CD4-positive, alpha-beta T cell treated with Interleukin-10 for 1 hour (primary cell): ENCODE measurements around the gene ANTXR1.

Source experiments
- DNase-seq: peaks from one replicate; pipeline ENCODE4 v3.0.0-alpha.2; 2020

The ANTXR1 gene

GRCh38 chr2:69034845-69035244, 21.9 kb downstream of the ANTXR1 start:
- DNase-seq: no peak

GRCh38 chr2:69036926-69037325, 23.9 kb downstream of the ANTXR1 start:
- DNase-seq: no peak

- DNase-seq: no peak
These were observed 28.2 kb downstream of the ANTXR1 start for GRCh38 chr2:69041214-69041613.

- no peak for DNase-seq
These were observed 30.9 kb downstream of the ANTXR1 start for GRCh38 chr2:69043736-69044400.

DNA sequence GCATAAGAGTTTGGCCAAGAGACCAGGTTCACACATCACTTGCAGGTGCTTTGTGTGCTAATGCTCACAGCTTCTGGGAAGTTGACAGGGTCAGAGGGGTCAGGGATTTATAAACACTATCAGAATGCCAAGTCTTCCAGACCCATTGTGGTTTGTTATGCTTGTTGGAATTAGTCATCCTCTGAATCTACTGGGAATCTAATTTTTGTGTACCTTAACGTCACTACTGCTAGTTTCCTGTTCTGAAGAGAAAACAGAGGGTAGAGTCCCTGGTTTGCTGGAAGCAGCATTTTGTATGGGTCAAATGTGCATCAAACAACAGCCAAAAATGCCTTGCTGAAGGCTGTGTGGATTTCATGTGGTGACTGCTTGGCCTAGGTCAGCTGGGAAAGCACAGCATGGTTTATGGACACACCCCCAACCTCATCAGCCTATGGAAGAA, 33.3 kb downstream of the ANTXR1 start:
- DNase-seq: no peak

GRCh38 chr2:69047625-69048145, 34.7 kb downstream of the ANTXR1 start:
- DNase-seq: no peak

- no peak for DNase-seq
These were observed 37.8 kb downstream of the ANTXR1 start for GRCh38 chr2:69050802-69051201.

- DNase-seq: no peak
These were observed 40.5 kb downstream of the ANTXR1 start for GRCh38 chr2:69053416-69053965.

GRCh38 chr2:69054431-69054830, 41.5 kb downstream of the ANTXR1 start:
- no peak for DNase-seq

DNA sequence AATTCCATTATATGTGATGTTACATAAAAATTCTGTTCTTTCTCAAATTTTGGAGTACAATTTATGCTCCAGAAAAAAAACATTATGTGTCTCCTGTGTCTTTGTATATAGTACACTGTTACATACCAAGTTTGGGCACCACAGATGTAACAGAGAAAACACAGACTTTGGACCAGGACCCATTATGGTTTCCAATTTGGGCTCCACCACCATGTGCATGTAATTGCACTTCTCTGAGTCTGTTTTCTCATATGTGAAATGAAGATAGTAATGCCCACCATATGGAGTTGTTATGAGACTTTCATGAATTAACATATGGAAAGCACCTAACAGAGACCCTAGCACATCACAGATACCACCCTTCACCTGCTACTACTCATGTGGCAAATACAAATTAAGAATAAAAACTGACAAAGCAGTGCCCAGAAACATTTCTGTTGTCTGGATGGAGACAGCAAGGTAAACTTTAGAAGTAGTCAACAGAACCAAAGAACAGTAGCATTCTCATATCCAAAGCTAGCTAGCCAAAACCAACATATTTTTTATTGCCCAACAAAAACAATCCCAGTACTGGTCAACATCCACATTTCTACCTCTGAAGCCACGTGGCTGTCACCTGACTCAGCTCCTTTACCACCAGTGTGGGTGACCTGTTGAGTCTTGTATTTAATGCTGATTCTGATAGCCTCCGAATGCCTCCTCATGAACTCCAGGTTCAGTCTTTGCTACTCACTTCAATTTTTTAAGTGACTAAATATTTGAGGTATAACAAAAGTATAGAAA, 42.9 kb downstream of the ANTXR1 start:
- DNase-seq: no peak

GRCh38 chr2:69057660-69058059, 44.7 kb downstream of the ANTXR1 start:
- DNase-seq: no peak

DNA sequence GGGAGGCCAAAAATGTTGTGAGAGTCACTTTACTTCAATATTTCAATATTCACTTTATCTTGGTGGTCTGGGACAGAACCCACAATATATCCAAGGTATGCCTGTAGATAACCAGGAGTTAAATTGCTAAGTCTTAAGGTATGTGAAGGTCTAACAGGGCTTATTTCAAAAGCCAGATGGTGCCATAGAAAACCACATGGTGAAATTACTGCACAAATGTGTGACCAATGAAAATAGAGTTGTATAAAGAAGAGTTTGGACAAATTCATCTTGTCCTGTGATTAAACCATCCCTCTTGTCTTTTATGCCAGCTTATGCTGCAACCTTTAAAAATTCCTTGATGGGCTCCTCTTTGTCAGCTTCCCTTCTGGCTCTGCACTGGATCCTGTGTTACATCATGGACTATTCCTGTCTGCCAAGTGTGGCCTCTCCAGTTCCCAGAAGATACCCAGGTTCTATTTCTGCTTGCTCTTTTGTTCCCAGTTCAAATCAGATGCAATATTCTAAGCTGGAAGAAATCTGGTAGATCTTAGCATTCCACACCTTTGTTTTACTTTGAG, 46.8 kb downstream of the ANTXR1 start:
- DNase-seq: no peak

DNA sequence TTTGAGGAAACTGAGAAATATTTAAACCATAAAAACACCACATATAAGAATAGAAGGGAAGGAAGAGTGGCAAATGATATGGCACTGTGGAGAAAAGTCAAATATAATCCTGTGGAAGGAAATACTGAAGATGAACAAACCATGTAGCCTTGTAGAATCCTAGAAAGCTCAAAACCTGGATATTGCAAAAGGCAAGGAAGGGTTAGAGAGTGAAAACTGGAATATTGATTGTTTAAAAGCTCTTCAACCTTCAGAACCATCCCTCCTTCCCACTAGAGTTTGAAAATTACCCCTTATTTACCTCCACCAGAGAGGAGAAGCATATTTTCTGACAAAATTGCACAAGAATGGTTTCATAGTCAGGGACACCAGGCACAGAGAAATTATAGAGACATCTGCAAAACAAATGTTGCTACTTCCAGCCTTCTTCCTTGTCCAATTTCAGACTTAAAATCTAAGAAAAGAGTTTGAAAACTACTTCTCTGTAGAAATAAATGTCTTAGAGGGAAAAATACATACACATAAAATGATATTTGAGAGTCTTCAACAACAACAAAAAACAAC, 48.0 kb downstream of the ANTXR1 start:
- no peak for DNase-seq

DNA sequence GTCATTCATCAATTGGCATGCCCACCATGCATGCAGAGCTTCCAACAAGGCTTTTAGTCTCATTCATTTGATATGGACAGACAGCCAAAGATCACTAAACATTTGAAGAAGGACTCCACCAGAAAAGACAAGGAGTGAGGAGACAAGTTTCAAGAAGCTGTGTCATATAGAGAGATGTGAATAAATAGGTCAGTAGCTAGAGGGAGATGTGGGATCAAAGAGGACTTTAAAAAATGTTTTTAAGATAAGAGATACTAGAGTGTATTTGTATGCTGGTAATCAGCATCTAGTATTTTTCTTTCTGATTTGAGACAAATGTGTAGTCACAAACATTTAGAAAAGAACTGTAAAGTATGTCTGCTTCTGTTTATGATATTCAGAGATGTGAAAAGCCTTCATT, 48.5 kb downstream of the ANTXR1 start:
- DNase-seq: no peak

GRCh38 chr2:69062307-69062962, 49.5 kb downstream of the ANTXR1 start:
- no peak for DNase-seq

- DNase-seq: no peak
These were observed 52.9 kb downstream of the ANTXR1 start for GRCh38 chr2:69065735-69066336.

GRCh38 chr2:69067026-69067630, 54.1 kb downstream of the ANTXR1 start:
- no peak for DNase-seq

- no peak for DNase-seq
These were observed 54.9 kb downstream of the ANTXR1 start for GRCh38 chr2:69067866-69068265.

GRCh38 chr2:69070969-69071368, 58.0 kb downstream of the ANTXR1 start:
- DNase-seq: no peak

DNA sequence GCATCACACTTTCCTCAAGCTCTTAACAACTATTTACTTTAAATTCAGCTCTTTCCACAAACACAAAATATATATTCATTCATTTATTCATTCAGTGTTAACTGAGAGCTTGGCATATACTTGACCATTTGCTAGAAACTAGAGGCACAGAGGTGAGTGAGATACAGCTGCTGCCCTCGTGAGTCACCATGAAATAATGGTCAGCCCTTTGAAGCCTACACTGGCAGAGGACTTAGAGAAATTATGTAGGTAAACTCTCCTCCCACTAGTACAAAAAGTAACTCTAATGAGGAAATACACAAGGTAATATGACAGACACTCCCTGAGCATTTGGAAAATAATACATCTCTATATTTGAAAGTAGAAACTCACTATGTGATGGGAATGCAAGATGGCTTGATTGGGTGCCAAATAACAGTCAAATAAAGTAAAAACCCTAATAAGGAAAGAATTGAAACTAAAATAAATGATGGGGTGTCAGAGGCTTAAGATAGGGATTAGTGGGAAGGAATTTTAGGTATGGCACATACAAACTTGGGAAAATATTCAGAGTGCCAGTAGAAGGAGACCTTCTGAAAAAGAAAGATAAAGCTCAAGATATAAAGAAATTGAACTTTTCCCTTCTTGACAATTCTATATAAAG, 61.1 kb downstream of the ANTXR1 start:
- no peak for DNase-seq

DNA sequence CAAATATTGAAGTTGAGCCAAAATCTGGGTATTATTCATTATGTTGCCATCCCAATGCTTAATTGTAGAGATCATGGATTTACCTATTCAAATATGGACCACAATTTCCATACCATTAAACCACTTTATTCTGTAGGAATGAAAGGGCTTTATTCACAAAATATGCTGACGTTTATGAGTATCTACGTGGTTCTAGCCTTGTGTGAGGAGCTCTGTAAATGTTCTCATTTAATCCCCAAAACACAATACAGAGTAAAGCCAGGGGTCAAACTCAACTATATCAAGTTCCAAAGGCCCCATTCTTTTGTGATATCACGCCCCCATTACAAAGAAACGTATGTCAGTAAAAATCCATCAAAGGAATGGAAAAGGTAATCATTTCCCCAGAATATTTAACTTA, 61.9 kb downstream of the ANTXR1 start:
- no peak for DNase-seq
